Breast epithelium (tissue), 3 donors: ENCODE results near the gene BBS7.

ENCODE experiments used
- POLR2A ChIP-seq: fragments of 450-650 bp; IDR thresholded peaks from one replicate; pipeline ENCODE4 v1.6.1; 2016; ENCODE audit warnings: antibody characterized with exemption, mild to moderate bottlenecking, moderate library complexity
- POLR2AphosphoS5 ChIP-seq, 3 donors: sonication (generic); formaldehyde crosslinking; IDR thresholded peaks; one replicate each; pipeline ENCODE4 v1.6.1; 2017; ENCODE audit warnings: antibody characterized with exemption in 3 of 3
- TF ChIP-seq, protein P1 (sequence below), 3 donors: fragments of 450-650 bp; IDR thresholded peaks; one replicate each; pipeline ENCODE4 v1.5.1; 2016 to 2017; ENCODE audit warnings: antibody characterized with exemption in 3 of 3, mild to moderate bottlenecking in 3 of 3, moderate library complexity in 3 of 3

DNA sequence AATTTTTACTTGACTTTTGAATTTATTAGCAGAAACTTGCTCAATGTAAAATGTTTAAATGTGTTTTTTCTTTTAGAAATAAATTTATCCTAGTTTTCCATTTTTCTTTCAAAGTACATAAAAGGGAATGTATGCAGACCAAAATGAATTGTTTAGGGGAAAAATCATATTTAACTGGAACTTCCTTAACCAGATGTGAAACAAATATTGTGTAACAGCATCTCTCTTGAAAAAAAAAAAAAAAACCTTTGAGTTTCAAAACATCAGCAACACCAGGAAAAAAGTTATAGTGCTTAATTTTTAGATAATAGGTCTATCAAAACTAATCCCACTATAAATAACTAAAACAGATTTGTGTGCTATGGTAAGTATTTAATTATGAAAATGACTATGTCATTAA lies 32.1 kb downstream of the BBS7 start:
- TF ChIP-seq POLR2A (no peak), POLR2AphosphoS5 (IDR thresholded peaks at IDR 0.05) (no peak)
- TF ChIP-seq, protein P1, sequence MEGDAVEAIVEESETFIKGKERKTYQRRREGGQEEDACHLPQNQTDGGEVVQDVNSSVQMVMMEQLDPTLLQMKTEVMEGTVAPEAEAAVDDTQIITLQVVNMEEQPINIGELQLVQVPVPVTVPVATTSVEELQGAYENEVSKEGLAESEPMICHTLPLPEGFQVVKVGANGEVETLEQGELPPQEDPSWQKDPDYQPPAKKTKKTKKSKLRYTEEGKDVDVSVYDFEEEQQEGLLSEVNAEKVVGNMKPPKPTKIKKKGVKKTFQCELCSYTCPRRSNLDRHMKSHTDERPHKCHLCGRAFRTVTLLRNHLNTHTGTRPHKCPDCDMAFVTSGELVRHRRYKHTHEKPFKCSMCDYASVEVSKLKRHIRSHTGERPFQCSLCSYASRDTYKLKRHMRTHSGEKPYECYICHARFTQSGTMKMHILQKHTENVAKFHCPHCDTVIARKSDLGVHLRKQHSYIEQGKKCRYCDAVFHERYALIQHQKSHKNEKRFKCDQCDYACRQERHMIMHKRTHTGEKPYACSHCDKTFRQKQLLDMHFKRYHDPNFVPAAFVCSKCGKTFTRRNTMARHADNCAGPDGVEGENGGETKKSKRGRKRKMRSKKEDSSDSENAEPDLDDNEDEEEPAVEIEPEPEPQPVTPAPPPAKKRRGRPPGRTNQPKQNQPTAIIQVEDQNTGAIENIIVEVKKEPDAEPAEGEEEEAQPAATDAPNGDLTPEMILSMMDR (IDR thresholded peaks at IDR 0.05), result no peak
